RPMI8226 (cell line): Measurements from ENCODE around the gene USP13.

Source experiments
- DNase-seq: peaks from one replicate; pipeline ENCODE4 v3.0.0-alpha.2; 2015

Gene USP13

GRCh38 chr3:179701176-179701827 is 48.5 kb downstream of the USP13 start:
- no peak for DNase-seq

GRCh38 chr3:179702271-179702947 is 49.6 kb downstream of the USP13 start:
- no peak for DNase-seq

DNA sequence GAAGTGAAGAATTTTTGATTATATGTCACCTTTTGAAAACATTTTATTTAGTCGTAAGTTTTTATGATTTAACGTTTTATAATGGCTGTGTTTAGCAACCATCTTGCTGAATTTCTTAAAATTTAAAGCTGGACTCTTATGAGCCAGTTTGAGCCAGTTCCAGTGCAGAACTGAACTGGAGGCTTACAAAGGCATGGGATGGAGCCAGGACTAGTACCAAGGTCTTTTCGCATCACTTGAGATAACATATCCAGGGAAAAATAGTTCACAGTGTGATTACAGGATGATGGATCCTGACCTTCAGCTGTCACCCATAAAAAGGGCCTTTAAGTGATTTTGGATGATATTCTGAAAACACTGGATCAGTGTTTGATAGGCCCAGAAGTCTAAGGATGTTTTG is 51.0 kb downstream of the USP13 start:
- DNase-seq, result no peak

DNA sequence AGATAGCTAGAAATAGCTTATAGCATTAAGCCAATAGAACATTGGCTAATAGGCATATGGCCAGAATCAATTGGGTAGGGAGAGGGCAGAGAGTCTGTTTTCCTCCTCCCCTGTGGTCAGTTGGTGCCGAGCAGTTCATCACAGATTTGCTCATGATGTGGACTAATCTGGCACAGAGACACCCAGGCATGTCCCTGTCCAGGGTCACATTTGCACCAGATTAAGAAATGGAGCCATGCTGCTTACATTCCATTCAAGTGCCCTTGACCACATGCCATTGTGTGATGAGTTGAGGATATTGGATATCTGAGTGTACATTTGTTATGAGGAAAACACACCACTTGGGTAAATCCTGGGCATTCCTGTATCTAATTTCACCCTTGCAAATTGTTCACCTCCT is 53.4 kb downstream of the USP13 start:
- DNase-seq, result no peak

- no peak for DNase-seq
Observed at GRCh38 chr3:179710079-179710478, 57.2 kb downstream of the USP13 start.

GRCh38 chr3:179713643-179714090 is 60.8 kb downstream of the USP13 start:
- no peak for DNase-seq

DNA sequence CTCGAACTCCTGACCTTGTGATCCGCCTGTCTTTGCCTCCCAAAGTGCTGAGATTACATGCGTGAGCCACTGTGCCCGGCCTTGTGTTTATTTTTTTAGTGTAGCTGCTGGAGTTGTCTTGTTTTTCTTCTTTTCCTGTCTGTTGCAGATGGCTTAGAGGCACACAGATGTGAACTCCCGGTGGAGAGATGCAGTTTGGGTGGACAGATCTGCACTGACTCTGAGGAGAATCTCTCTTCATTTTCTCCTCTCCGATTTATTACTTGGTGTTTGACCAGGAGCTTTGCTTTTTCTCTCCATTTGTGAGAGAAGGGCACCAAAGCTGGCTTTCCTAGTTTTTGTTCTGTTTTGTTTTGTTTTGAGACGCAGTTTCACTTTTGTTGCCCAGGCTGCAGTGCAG is 62.7 kb downstream of the USP13 start:
- DNase-seq, result no peak

DNA sequence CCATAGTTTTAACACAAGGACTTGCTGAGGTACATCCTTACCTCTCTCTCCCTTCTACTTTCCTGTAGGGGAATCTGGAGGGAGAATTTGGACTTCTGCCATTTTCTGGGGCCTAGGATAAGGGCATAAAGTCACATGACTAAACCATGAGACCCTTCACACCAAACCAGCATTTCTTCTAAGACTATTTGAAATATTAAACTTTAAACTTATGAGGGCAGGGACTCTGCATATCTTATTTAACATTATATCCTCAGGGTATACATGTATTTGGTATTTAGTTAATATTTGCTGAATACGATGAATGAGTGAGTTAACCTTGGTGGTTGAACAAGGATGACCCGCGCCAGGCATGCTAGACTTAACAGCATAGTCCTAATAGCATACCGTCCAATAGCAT is 63.4 kb downstream of the USP13 start:
- no peak for DNase-seq

DNA sequence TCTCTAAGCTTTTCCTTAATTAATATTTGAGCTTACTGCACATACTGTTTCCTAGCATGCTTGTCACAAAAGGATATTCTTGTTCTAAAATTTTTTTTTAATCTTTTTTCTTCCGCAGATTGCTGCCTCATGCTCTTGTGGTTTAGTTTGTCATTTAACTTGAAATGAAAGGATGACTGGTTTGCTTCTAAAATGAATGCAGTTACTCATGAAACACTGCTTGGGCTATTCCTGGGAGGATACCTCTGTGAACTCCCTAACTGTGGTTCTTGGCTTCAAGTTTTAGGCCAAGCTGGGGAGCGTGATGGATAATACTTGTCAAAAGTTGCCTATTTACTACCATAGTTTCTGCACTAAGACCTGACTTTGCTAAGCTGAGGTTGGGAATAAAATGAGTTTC is 64.0 kb downstream of the USP13 start:
- no peak for DNase-seq

GRCh38 chr3:179717219-179717618 is 64.4 kb downstream of the USP13 start:
- no peak for DNase-seq

GRCh38 chr3:179719048-179719734 is 66.4 kb downstream of the USP13 start:
- DNase-seq, result no peak

- DNase-seq, result no peak
Observed at GRCh38 chr3:179720196-179720595, 67.4 kb downstream of the USP13 start.

- DNase-seq, result no peak
Observed at GRCh38 chr3:179723617-179724016, 70.8 kb downstream of the USP13 start.

GRCh38 chr3:179726075-179726699 is 73.3 kb downstream of the USP13 start:
- no peak for DNase-seq

DNA sequence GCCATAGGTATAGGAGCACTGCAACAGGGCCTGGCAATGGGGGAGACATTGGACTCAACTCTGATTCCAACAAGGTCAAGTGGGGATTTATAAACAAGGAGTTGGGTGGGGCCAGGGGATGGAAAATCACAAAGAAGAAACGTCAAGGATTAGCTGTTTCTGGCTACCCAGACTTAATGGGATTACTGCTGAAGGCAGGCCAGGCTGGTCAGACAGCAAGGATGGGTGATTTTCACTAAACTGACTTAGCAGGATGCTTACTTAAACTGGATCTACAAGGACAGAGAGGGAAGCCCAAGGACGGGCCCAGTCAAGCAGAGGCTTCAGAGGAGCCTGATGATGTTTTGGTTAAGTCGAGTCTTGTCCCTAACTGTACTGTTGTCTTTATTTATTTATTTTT is 76.2 kb downstream of the USP13 start:
- no peak for DNase-seq

DNA sequence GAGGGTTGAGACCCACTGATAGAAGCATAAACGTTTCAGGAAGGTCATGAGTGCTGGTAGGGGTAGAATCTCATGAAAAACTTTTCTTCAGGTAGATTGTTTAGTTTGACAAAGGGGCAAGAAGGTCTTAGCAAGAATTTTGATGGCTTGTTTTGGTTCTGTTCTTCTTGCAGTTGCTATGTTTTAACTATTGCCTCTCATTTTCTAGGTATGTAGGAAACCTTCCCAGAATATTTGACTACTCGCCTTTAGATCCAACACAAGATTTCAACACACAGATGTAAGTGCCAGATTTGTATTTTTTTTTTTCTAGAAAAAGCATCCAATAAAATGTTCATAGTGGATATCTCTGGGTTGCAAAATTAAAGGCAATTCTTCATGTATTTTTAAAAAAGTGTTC is 77.1 kb downstream of the USP13 start:
- no peak for DNase-seq

- DNase-seq, result no peak
Observed at GRCh38 chr3:179730506-179730905, 77.7 kb downstream of the USP13 start.

- DNase-seq, result no peak
Observed at GRCh38 chr3:179731544-179731943, 78.7 kb downstream of the USP13 start.

- DNase-seq, result no peak
Observed at GRCh38 chr3:179732661-179733348, 80.0 kb downstream of the USP13 start.

- no peak for DNase-seq
Observed at GRCh38 chr3:179733797-179734196, 81.0 kb downstream of the USP13 start.

- no peak for DNase-seq
Observed at GRCh38 chr3:179734497-179735281, 81.8 kb downstream of the USP13 start.

- DNase-seq, result no peak
Observed at GRCh38 chr3:179735321-179735720, 82.5 kb downstream of the USP13 start.
